Osteoblast (primary cell): ENCODE results near the gene PSME4. TPM values are rescaled to one million over a fixed set of nuclear protein-coding genes. Genes with fewer than 3 reads are reported as not detected.

ENCODE experiments used
- DNase-seq: peaks from one replicate; pipeline ENCODE4 v3.0.0; 2011; ENCODE audit warnings: low spot score, mixed read lengths; ENCODE audit not compliant: insufficient read length; ENCODE audit errors: missing footprints
- H2AFZ ChIP-seq: 2 replicates; pipeline ENCODE4 v1.6.0; 2011; ENCODE audit warnings: mild to moderate bottlenecking, low read length
- H3K27ac ChIP-seq: 2 replicates; pipeline ENCODE4 v1.5.1; 2011; ENCODE audit warnings: mild to moderate bottlenecking, low read depth, low read length, moderate library complexity
- H3K27me3 ChIP-seq: 2 replicates; pipeline ENCODE4 v1.6.0; 2012; ENCODE audit warnings: mild to moderate bottlenecking, control low read depth, inconsistent platforms, low read length, moderate library complexity; ENCODE audit not compliant: insufficient read depth
- H3K36me3 ChIP-seq: 2 replicates; pipeline ENCODE4 v1.5.1; 2011; ENCODE audit warnings: mild to moderate bottlenecking, low read length, control low read depth, moderate library complexity; ENCODE audit not compliant: insufficient read depth
- H3K4me1 ChIP-seq: 2 replicates; pipeline ENCODE4 v1.5.1; 2011; ENCODE audit warnings: mild to moderate bottlenecking, low read length, control low read depth, moderate library complexity; ENCODE audit not compliant: insufficient read depth
- H3K4me2 ChIP-seq: 2 replicates; pipeline ENCODE4 v1.6.0; 2011; ENCODE audit warnings: mild to moderate bottlenecking, low read length; ENCODE audit not compliant: insufficient read depth
- H3K4me3 ChIP-seq: fragments of 200-600 bp; sonication (generic); 3 replicates; pipeline ENCODE4 v1.5.1; 2012; ENCODE audit warnings: mild to moderate bottlenecking, low read length, inconsistent platforms; ENCODE audit not compliant: insufficient read depth
- H3K79me2 ChIP-seq: 2 replicates; pipeline ENCODE4 v1.6.0; 2012; ENCODE audit warnings: mild to moderate bottlenecking, low read length, control low read depth, inconsistent platforms; ENCODE audit not compliant: insufficient read depth
- H3K9me3 ChIP-seq: 2 replicates; pipeline ENCODE4 v1.5.1; 2011; ENCODE audit warnings: low read depth, low read length, control low read depth
- H4K20me1 ChIP-seq: 2 replicates; pipeline ENCODE4 v1.6.0; 2012; ENCODE audit warnings: mild to moderate bottlenecking, low read length, control low read depth; ENCODE audit not compliant: insufficient read depth
- total RNA-seq: library from RNA; depleted of rRNA; stranded (reverse); fragments of >200 nt; gene quantifications from 2 replicates; pipeline ENCODE4 v1.2.3, GENCODE V29; 2012
- TF ChIP-seq, protein P1 (sequence below): IDR thresholded peaks from 2 replicates; pipeline ENCODE4 v1.5.1; 2011; ENCODE audit warnings: mild to moderate bottlenecking, low read depth, low read length, moderate library complexity; ENCODE audit errors: extremely low read depth

PSME4 gene
- total RNA-seq, 1 donor: 61.9 TPM

DNA sequence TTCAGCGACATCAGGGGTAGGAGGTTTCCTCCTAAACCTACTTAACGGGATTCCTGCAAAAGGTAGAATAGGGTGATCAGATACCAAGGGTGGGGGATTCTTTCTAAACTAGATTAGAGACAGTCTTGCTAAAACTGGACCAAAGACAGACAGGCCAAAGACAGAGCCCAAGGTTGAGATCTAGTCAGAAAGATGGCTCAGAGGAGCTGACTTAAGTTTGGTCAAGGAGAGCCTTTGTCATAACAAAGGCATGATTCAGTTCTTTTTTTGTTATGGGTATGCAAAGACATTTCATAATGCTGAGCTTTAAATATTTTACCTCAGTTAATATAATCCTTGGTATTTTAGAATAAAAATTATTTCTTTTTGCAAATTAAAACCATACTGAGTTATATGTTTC is 93.2 kb downstream of the PSME4 start:
- Histone ChIP-seq H3K4me2 (no peak overlapping the region), H3K27me3 (no peaks in the 10 kb centered on the region), H3K36me3 (peaks cover 57% of the 10 kb centered on the region), H3K27ac (peak overlapping the region; percentile 24), H3K79me2 (peaks cover 9% of the 10 kb centered on the region), H3K4me1 (peaks cover 21% of the 10 kb centered on the region), H2AFZ (no peak overlapping the region), H3K9me3 (no peaks in the 10 kb centered on the region), H4K20me1 (peaks cover 5% of the 10 kb centered on the region), H3K4me3 (no peak overlapping the region)
- TF ChIP-seq, protein P1, sequence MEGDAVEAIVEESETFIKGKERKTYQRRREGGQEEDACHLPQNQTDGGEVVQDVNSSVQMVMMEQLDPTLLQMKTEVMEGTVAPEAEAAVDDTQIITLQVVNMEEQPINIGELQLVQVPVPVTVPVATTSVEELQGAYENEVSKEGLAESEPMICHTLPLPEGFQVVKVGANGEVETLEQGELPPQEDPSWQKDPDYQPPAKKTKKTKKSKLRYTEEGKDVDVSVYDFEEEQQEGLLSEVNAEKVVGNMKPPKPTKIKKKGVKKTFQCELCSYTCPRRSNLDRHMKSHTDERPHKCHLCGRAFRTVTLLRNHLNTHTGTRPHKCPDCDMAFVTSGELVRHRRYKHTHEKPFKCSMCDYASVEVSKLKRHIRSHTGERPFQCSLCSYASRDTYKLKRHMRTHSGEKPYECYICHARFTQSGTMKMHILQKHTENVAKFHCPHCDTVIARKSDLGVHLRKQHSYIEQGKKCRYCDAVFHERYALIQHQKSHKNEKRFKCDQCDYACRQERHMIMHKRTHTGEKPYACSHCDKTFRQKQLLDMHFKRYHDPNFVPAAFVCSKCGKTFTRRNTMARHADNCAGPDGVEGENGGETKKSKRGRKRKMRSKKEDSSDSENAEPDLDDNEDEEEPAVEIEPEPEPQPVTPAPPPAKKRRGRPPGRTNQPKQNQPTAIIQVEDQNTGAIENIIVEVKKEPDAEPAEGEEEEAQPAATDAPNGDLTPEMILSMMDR: no peak
- peak; percentile 87 for DNase-seq

DNA sequence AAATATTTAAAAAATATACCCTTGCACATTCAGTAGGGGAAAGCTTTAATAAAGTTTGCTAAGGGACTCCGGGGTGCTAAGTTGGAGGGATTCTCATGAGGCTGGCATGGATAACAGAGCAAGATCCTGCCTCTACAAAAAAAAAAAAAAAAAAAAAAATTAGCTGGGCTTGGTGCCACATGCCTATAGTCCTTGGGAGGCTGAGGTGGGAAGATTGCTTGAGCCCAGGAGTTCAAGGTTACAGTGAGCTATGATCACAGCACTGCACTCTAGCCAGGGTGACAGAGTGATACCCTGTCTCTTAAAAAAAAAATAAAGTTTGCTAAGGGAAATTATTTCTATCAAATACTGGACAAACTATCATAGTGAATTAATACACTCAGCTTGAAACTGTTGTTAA is 93.7 kb downstream of the PSME4 start:
- Histone ChIP-seq H3K9me3 (no peaks in the 10 kb centered on the region), H3K36me3 (peaks cover 58% of the 10 kb centered on the region), H2AFZ (no peak overlapping the region), H3K4me2 (no peak overlapping the region), H3K4me3 (no peak overlapping the region), H3K79me2 (peaks cover 9% of the 10 kb centered on the region), H3K27me3 (no peaks in the 10 kb centered on the region), H3K27ac (no peak overlapping the region), H3K4me1 (peaks cover 21% of the 10 kb centered on the region), H4K20me1 (peaks cover 5% of the 10 kb centered on the region)
- DNase-seq: no peak
- TF ChIP-seq, protein P1: no peak

DNA sequence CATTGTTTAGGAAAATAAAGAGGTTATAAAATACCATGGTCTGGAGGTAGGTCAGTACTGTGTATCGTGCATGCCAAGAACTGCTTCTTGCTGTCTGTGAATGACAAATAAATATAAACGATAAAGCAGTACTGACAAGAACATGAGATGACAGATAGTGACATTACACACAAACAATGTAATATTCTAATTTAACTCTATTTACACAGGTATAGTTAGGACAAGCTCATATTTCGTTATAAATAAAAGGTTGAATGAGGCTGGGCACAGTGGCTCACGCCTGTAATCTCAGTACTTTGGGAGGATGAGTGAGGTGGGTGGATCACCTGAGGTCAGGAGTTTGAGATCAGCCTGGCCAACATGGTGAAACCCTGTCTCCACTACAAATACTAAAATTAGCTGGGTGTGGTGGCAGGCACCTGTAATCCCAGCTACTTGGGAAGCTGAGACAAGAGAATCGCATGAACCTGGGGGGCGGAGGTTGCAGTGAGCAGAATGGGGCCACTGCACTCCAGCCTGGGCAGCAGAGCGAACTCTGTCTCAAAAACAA is 96.3 kb downstream of the PSME4 start:
- Histone ChIP-seq H4K20me1 (no peaks in the 10 kb centered on the region), H3K9me3 (no peaks in the 10 kb centered on the region), H3K36me3 (peaks cover 72% of the 10 kb centered on the region), H3K4me2 (no peak overlapping the region), H3K27me3 (no peaks in the 10 kb centered on the region), H3K4me1 (peaks cover 10% of the 10 kb centered on the region), H3K4me3 (no peak overlapping the region), H2AFZ (no peak overlapping the region), H3K27ac (no peak overlapping the region), H3K79me2 (peaks cover 2% of the 10 kb centered on the region)
- DNase-seq: no peak
- TF ChIP-seq, protein P1: no peak

DNA sequence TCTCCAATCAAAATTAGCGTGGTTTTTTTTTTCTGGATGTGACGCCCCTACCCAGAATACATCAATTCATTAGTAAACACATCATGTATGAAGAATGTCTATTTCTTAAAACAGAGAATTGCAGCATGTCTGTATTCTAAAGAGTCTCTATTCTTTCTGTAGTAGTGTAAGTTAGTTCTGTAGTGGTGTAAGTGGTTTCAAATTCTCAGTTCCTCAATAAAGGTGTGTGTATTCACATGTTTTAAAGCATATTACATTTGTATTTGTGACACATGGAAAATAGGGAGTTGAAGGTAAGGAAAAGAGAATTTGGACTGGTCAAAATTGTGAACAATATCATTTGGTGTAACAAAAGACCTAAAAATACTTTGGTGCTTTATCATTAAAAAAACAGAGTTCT is 103.0 kb downstream of the PSME4 start:
- TF ChIP-seq, protein P1: no peak
- H3K4me2 ChIP-seq: no peak overlapping the region
- H3K9me3 ChIP-seq: no peaks in the 10 kb centered on the region
- H3K27ac ChIP-seq: no peak overlapping the region
- H3K27me3 ChIP-seq: no peaks in the 10 kb centered on the region
- H4K20me1 ChIP-seq: peaks cover 5% of the 10 kb centered on the region
- H3K4me3 ChIP-seq: no peak overlapping the region
- no peak for DNase-seq
- no peak overlapping the region for H2AFZ ChIP-seq
- H3K4me1 ChIP-seq: no peaks in the 10 kb centered on the region
- no peaks in the 10 kb centered on the region for H3K79me2 ChIP-seq
- peaks cover 76% of the 10 kb centered on the region for H3K36me3 ChIP-seq
